Measurements from ENCODE around the gene ICAM2.

ICAM2 gene

DNA sequence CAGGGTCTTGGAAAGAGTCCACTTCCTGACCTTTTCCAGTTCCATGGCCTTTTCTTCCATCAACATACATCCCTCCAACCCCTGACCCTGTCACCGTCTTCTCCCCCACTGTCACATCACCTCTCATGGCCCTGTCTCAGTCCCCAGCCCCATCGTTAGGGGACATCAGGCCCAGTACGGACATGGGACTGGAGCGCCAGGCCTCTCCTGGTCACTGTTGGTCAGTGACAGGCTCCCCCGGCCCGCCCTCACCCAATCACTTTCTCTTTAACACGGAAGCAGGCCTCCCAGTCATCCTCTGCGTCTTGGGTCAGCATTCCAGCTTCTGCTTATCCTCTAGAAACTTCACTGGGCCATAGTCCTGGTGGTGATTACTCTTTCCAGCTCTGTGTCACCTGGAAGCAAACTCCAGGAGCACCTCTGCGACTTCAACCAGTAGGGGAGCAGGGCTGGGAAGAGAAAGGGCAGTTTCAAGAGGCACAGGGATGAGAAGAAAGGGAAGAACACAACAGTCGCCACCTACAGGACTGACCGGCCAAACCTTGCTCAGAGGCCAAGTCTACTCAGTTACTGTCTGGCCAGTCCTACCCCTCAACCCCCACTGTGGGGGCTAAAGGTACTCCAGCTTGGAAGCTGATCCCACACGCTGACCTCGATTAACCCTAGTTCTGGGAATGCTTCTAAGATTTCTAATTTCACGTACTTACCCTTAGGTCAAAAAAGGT lies 15.9 kb upstream of the ICAM2 start:
- no peak for DNase-seq (ENCODE audit: low spot score)
- TF ChIP-seq, protein P1, sequence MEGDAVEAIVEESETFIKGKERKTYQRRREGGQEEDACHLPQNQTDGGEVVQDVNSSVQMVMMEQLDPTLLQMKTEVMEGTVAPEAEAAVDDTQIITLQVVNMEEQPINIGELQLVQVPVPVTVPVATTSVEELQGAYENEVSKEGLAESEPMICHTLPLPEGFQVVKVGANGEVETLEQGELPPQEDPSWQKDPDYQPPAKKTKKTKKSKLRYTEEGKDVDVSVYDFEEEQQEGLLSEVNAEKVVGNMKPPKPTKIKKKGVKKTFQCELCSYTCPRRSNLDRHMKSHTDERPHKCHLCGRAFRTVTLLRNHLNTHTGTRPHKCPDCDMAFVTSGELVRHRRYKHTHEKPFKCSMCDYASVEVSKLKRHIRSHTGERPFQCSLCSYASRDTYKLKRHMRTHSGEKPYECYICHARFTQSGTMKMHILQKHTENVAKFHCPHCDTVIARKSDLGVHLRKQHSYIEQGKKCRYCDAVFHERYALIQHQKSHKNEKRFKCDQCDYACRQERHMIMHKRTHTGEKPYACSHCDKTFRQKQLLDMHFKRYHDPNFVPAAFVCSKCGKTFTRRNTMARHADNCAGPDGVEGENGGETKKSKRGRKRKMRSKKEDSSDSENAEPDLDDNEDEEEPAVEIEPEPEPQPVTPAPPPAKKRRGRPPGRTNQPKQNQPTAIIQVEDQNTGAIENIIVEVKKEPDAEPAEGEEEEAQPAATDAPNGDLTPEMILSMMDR (IDR thresholded peaks at IDR 0.05; ENCODE audit: extremely low read depth, missing control alignments): peak; percentile 3

DNA sequence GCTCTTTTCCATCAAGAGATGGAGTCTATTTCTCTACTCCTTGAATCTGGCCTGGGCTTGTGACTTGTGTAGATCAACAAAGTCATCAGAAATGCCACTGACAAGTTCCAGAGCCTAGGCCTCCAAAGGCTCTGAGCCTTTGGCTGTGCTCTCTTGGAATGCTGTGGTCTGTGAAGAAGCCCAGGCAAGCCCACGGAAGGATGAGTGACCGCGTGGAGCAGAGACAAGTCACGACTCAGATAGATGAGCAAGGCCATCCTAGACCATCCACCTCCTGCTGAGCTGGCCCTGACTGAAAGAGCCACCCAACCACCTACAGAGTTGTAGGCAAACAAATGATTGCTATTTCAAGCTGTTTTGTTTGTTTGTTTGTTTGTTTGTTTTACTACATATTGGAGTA lies 11.6 kb upstream of the ICAM2 start:
- TF ChIP-seq, protein P1 (IDR thresholded peaks at IDR 0.05; ENCODE audit: extremely low read depth, missing control alignments): no peak
- no peak for DNase-seq (ENCODE audit: low spot score)

DNA sequence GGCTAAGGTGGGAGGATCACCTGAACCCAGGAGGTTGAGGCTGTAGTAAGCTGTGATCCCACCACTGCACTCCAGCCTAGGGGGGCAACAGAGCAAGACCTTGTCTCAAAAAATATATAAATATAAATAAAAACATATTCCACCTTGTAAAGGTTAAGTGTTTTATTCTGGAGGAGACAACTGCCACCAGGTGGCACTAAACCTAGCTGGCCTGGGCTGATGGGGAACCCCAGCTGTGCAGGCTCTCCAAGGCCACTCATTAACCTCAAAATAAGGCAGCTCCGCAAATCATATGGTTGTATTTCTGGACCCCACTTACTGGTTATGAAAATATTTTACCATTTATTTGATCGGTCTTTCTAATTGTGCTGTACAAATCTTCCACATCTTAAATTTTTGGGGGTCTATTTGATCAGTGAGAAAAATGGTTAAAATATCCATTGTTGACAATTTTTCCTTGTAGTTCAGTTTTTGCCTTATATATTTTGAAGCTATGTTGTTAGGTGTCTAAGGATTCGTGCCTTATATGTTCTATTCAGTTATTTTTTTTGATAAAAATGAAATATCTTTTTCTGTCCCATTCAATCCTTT lies 8.5 kb upstream of the ICAM2 start:
- TF ChIP-seq, protein P1 (IDR thresholded peaks at IDR 0.05; ENCODE audit: extremely low read depth, missing control alignments): peak; percentile 53
- peak; percentile 71 for DNase-seq (ENCODE audit: low spot score)

DNA sequence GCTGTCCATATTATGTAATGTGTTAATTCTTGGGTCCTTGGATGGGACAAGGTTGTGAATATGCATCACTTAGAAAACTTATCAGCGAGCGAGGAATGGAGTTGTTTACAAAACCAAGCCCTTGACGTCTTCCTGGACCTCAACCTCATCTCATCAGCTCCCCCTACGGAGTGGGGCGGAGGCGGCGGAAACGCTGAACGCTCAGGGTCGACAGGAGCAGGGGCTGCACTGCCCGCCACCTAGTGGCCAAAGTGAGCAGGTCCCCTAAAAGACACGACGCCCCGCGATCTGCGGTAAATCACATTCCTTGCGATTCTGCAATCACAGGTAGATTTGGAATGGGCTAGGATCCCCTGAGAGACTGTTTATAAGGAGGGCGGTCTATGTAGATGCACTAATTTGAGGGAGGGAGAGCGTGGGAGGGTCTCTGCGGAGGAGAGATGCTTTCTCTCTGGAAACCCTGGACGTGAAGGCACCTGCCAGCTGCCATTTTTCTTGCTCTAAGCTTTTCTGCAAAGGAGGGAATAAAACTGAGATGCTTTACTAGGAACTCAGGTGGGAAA lies 5.4 kb upstream of the ICAM2 start:
- DNase-seq (ENCODE audit: low spot score): peak; percentile 75
- TF ChIP-seq, protein P1 (IDR thresholded peaks at IDR 0.05; ENCODE audit: extremely low read depth, missing control alignments): peak; percentile 85

DNA sequence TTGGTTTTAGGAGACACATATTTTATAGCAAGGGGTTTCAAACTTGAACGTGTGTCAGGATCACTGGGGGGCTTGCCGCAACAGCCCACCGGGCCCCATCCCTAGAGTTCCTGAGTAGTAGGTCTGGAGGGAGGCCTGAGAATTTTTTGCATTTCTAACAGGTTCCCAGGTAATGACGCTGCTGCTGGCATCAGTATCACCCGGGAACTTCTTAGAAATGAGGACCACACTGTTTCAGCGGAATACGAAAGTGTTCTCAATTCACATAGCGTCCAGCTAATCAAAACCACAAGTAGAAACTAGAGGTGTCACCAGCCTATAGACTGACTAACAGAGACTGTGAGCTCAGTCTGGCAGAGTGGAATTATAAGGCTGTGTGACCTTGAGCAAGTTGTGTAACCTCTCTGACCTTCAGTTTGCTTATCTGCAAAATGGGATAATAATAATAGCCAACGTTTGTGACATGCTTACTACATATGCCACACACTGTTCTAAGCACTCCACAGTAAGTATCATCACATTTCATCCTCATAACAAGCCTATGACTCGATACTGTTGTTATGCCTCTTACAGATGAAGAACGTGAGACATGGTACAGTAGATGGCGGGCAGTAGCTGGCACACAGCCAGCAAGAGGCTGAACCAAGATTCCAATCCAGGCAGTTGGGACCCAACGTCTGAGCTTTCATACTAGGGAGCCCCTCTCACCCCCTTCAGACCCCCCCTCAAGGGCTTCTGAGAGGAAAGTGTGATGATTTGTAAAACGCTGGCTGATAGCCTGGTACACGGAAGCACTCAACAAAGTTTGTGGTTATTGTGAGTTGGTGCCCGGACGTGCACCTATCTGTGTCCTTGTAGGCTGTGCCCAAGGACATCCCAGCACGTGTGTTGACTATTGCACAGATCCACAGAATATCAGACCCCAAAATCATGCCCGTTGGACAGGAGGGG lies 4.6 kb upstream of the ICAM2 start:
- TF ChIP-seq, protein P1 (IDR thresholded peaks at IDR 0.05; ENCODE audit: extremely low read depth, missing control alignments): no peak
- no peak for DNase-seq (ENCODE audit: low spot score)

DNA sequence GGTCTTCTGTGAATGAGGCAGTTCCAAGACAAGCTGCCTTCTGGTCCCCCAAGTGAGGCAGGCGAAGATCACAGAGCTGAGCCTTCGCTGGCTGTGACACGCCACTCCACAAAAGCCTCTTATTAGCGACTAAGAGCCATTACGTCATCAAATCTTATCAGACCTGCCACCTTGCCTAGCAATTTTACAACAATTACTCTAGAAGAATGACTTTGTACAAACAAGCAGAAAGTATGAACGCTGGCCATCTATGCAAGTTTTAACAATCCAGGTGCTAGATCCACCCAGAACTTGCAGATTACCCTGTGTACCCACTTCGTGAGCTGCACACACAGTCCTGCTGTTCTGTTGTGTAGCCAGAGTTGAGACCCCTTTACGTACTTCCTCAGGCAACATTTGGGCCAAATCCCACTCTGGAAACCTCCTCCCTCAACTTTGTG lies 3.8 kb upstream of the ICAM2 start:
- DNase-seq (ENCODE audit: low spot score): no peak
- TF ChIP-seq, protein P1 (IDR thresholded peaks at IDR 0.05; ENCODE audit: extremely low read depth, missing control alignments): no peak

All from GM20000 (cell line).